Body of pancreas (tissue), 4 donors: ENCODE results near the gene MANBA. TPM values are rescaled to one million over a fixed set of nuclear protein-coding genes. Genes with fewer than 3 reads are reported as not detected.
"Not testable (repeated sequence)": the region's sequence is repeated elsewhere in the genome, so short reads cannot be mapped to it uniquely, and the experiment has no call there.

Source experiments
- ATAC-seq: fragments of 150-250 bp; one replicate; pipeline ENCODE4 v1.9.1; 2016
- DNase-seq, 4 donors: peaks; one replicate each; pipeline ENCODE4 v3.0.0-alpha.2; 2019
- H3K27ac ChIP-seq, 4 donors: fragments of 200-600 bp; sonication (generic); 1 replicate in 3 of 4; 2 replicates in 1 of 4; pipeline versions ENCODE4 v1.5.1 to v1.6.1; 2016 to 2019; ENCODE audit warnings: mild to moderate bottlenecking in 1 of 4, mixed read lengths in 1 of 4, moderate library complexity in 1 of 4
- H3K27me3 ChIP-seq, 2 donors: fragments of 200-600 bp; sonication (generic); one replicate each; pipeline ENCODE4 v1.6.0; 2016; ENCODE audit warnings: mild to moderate bottlenecking in 1 of 2
- H3K36me3 ChIP-seq, 2 donors: fragments of 200-600 bp; sonication (generic); replicated peaks in 1 of 2; 2 replicates each; pipeline ENCODE4 v1.5.1; 2016; ENCODE audit warnings: low read depth in 2 of 2; ENCODE audit not compliant: insufficient read depth in 1 of 2
- H3K4me1 ChIP-seq: fragments of 200-600 bp; sonication (generic); one replicate; pipeline ENCODE4 v1.6.0; 2016
- H3K4me3 ChIP-seq, 2 donors: fragments of 200-600 bp; sonication (generic); 1 replicate in 1 of 2; 2 replicates in 1 of 2; pipeline ENCODE4 v1.5.1; 2016 to 2019
- H3K9me3 ChIP-seq, 3 donors: fragments of 200-600 bp; sonication (generic); 1 replicate in 2 of 3; 2 replicates in 1 of 3; pipeline ENCODE4 v1.5.1; 2016
- POLR2A ChIP-seq, 3 donors: fragments of 450-650 bp; IDR thresholded peaks; one replicate each; pipeline ENCODE4 v1.6.1; 2016; ENCODE audit warnings: antibody characterized with exemption in 3 of 3, mild to moderate bottlenecking in 2 of 3
- WGBS, 2 donors: methylation state at CpG; one replicate each; pipeline ENCODE4 v1.1.5; 2017; 5-methylcytosine and 5-hydroxymethylcytosine counted together
- intact Hi-C: fragments of 100-400 bp; cut with DNase I; formaldehyde crosslinking; loops from one replicate; pipeline ENCODE4 v1.15.1; 2023
- total RNA-seq, 2 donors: library from RNA; depleted of rRNA; stranded (reverse); fragments of >200 nt; gene quantifications; one replicate each; pipeline ENCODE4 v1.1.0, GENCODE V29; 2016
- TF ChIP-seq, protein P1 (sequence below), 7 experiments: fragments of 450-650 bp in 4 of 7; fragments of 200-600 bp in 3 of 7; sonication (generic) in 3 of 7; IDR thresholded peaks; one replicate each; pipeline ENCODE4 v1.5.1; 2016 to 2019; ENCODE audit warnings: antibody characterized with exemption in 7 of 7

MANBA gene
- total RNA-seq, 2 donors from 2014 or later: 26.5 to 57.0 TPM

DNA sequence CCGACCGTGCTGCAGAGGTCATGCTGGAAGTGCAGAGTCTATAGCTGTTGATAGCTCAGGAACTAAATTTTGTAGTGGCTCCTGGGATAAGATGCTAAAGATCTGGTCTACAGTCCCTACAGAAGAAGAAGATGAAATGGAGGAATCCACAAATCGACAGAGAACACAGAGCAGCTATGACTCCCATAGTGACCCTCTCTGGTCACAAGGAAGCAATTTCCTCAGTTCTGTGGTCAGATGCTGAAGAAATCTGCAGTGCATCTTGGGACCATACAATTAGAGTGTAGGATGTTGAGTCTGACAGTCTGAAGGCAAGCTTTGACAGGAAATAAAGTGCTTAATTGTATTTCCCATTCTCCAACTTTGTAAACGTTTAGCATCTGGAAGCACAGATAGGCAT, 8.8 kb downstream of the MANBA start:
- Histone ChIP-seq H3K36me3 (no peaks in the 10 kb centered on the region), H3K27me3 (no peaks in the 10 kb centered on the region), H3K27ac (no peak overlapping the region), H3K9me3 (no peaks in the 10 kb centered on the region), H3K4me3 (no peak overlapping the region), H3K4me1 (no peaks in the 10 kb centered on the region)
- no peak for TF ChIP-seq POLR2A (IDR thresholded peaks at IDR 0.05)
- TF ChIP-seq, protein P1, sequence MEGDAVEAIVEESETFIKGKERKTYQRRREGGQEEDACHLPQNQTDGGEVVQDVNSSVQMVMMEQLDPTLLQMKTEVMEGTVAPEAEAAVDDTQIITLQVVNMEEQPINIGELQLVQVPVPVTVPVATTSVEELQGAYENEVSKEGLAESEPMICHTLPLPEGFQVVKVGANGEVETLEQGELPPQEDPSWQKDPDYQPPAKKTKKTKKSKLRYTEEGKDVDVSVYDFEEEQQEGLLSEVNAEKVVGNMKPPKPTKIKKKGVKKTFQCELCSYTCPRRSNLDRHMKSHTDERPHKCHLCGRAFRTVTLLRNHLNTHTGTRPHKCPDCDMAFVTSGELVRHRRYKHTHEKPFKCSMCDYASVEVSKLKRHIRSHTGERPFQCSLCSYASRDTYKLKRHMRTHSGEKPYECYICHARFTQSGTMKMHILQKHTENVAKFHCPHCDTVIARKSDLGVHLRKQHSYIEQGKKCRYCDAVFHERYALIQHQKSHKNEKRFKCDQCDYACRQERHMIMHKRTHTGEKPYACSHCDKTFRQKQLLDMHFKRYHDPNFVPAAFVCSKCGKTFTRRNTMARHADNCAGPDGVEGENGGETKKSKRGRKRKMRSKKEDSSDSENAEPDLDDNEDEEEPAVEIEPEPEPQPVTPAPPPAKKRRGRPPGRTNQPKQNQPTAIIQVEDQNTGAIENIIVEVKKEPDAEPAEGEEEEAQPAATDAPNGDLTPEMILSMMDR (IDR thresholded peaks at IDR 0.05): no peak
- no peak for DNase-seq
- 75 to 81% methylated on average over 4 of the region's 4 CpGs for WGBS, 2 donors
- ATAC-seq: no peak
- intact Hi-C loops: no loop called here

DNA sequence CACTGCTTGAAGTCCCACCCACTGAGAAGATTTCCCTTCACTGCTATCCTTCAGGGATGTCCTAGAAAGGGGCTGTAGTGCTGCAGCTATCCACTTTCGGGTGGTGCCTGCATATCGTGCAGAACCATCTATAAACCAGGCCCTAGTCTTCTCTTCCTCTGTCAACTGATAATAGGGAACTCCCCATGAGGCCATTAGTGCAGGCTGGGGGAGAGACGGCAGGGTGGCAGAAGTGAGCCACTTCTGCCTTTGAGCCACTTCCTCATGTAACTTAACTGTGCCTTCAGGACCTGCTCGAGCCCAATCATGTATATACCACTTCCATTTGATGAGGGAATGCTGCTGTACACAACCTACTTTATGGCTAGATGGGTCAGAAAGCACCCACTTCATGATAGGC, 17.4 kb downstream of the MANBA start:
- H3K4me1 ChIP-seq, intact Hi-C loops, H3K27me3 ChIP-seq, H3K4me3 ChIP-seq, ATAC-seq, H3K27ac ChIP-seq, H3K36me3 ChIP-seq, H3K9me3 ChIP-seq: not testable (repeated sequence)
- peak in 1 of 4 donors; percentile 39 for DNase-seq
- WGBS, 2 donors: 69 to 97% methylated on average over 4 of the region's 4 CpGs

DNA sequence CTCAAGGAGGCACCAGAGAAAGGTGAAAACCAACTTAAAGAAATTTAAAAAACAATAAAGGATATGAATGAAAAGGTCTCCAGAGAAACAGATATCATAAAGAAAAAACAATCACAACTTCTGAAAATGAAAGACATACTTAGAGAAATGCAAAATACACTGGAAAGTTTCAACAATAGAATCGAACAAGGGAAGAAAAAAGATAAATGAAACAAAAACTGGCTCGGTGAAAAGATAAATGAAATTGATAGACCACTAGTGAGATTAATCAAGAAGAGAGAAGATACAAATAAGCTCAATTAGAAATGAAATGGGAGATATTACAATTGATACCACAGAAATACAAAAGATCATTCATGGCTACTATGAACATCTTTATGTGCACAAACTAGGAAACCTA, 22.0 kb downstream of the MANBA start:
- H3K27ac ChIP-seq, H3K9me3 ChIP-seq, H3K36me3 ChIP-seq, H3K4me1 ChIP-seq, H3K4me3 ChIP-seq, ATAC-seq, intact Hi-C loops, H3K27me3 ChIP-seq, DNase-seq: not testable (repeated sequence)
- 82 to 91% methylated on average over 2 of the region's 2 CpGs for WGBS, 2 donors

DNA sequence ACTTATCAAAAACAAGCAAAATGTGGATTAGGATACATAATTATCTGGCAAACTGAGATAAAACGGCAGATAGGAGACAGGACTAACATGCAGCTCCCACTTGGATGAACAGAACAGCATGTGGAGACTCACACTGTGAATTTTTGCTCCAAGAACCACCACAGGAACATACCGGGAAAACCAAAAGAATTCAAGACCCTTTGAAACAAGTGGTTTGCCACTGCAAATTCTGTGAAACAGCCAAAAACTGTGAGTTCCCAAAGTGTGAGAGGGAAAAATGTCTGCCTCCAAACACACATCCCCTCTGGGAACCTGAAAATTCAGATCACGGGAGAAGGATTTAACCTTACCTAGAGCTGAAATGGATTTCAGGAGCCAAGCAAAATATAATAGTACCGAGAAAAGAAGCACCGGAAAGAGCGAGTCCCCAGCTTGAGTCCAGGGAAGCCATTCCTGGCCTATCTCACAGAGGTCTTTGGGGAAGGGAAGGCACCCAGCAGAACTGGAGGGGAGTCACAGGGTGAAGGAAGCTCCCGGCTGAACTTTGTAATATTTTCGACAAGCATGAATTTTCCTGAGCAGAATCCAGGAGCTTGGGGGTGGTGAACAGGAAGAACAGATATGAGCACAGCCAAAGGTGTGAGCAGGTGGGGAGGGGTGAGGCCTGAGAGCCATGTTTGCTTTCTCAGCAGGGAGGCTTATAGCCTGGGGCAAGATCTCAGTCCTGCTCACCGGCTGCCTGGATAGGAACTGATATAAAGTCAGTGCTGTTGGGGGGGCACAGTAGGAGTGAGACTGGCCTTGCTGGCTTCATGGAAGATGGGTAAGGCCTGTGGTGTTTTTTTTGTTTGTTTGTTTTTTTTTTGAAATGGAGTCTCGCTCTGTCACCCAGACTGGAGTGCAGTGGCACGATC, 23.9 kb downstream of the MANBA start:
- no peaks in the 10 kb centered on the region for H3K9me3 ChIP-seq
- TF ChIP-seq POLR2A (IDR thresholded peaks at IDR 0.05): no peak
- TF ChIP-seq, protein P1 (IDR thresholded peaks at IDR 0.05): no peak
- no peak overlapping the region for H3K4me3 ChIP-seq
- WGBS, 2 donors: 85 to 87% methylated on average over 10 to 11 of the region's 11 CpGs
- no peak for DNase-seq
- no peaks in the 10 kb centered on the region for H3K36me3 ChIP-seq
- no peaks in the 10 kb centered on the region for H3K4me1 ChIP-seq
- intact Hi-C loops: no loop called here
- no peaks in the 10 kb centered on the region for H3K27me3 ChIP-seq
- ATAC-seq: no peak
- H3K27ac ChIP-seq: no peak overlapping the region

DNA sequence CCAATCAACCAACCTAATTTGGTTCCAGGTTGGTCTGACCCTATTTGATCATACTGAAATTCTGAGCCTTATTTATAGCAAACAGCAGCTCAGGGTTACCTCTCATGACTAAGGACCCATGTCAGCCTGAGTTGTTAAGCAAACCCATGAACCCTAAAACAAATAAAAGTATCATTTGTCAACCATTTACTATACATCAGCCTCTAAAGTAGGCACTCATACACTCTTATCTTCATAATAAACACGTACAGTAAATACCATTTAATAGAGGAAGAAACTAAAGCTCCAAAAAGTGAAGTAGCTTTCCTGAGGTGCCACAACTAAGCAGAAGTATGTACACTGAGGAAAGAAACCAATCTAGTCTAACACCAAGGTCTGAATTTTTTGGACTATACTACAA, 25.2 kb downstream of the MANBA start:
- Histone ChIP-seq H3K9me3 (no peaks in the 10 kb centered on the region), H3K27me3 (no peaks in the 10 kb centered on the region), H3K27ac (no peak overlapping the region), H3K4me1 (no peaks in the 10 kb centered on the region), H3K36me3 (no peaks in the 10 kb centered on the region), H3K4me3 (no peak overlapping the region)
- no peak for DNase-seq
- WGBS, 2 donors: 24 to 47% methylated on average over 1 of the region's 1 CpG
- no peak for ATAC-seq
- no peak for TF ChIP-seq POLR2A (IDR thresholded peaks at IDR 0.05)
- TF ChIP-seq, protein P1 (IDR thresholded peaks at IDR 0.05): no peak
- intact Hi-C loops: no loop called here
